Smooth muscle cell (in vitro differentiated cells): ENCODE results near the gene NAP1L1. TPM values are rescaled to one million over a fixed set of nuclear protein-coding genes. Genes with fewer than 3 reads are reported as not detected.

Experiments
- DNase-seq: peaks from one replicate; lab custom pipeline; 2025; ENCODE audit not compliant: unreplicated experiment; lab: John Stamatoyannopoulos, UW
- H2AFZ ChIP-seq: fragments of 200-600 bp; sonication (generic); 2 replicates; pipeline ENCODE4 v1.6.0; 2016; ENCODE audit warnings: antibody characterized with exemption, low read depth, mild to moderate bottlenecking
- H3F3A ChIP-seq: fragments of 200-600 bp; sonication (generic); 2 replicates; pipeline ENCODE4 v1.6.0; 2017; ENCODE audit warnings: antibody characterized with exemption, low read depth
- H3K27ac ChIP-seq: fragments of 200-600 bp; sonication (generic); 2 replicates; pipeline ENCODE4 v1.5.1; 2016; ENCODE audit warnings: low read depth, mild to moderate bottlenecking
- H3K27me3 ChIP-seq: fragments of 200-600 bp; sonication (generic); 2 replicates; pipeline ENCODE4 v1.6.1; 2016; ENCODE audit warnings: low read depth, mild to moderate bottlenecking
- H3K36me3 ChIP-seq: fragments of 200-600 bp; sonication (generic); 2 replicates; pipeline ENCODE4 v1.5.1; 2016; ENCODE audit warnings: low read depth
- H3K4me1 ChIP-seq: fragments of 200-600 bp; sonication (generic); 2 replicates; pipeline ENCODE4 v1.5.1; 2016; ENCODE audit warnings: low read depth
- H3K4me2 ChIP-seq: fragments of 200-600 bp; sonication (generic); 2 replicates; pipeline ENCODE4 v1.6.0; 2016; ENCODE audit warnings: mild to moderate bottlenecking
- H3K4me3 ChIP-seq: fragments of 200-600 bp; sonication (generic); 2 replicates; pipeline ENCODE4 v1.5.1; 2016; ENCODE audit warnings: mild to moderate bottlenecking
- H3K79me2 ChIP-seq: fragments of 200-600 bp; sonication (generic); 2 replicates; pipeline ENCODE4 v1.6.0; 2016; ENCODE audit warnings: low read depth, mild to moderate bottlenecking
- H3K9ac ChIP-seq: fragments of 200-600 bp; sonication (generic); 2 replicates; pipeline ENCODE4 v1.6.0; 2016; ENCODE audit warnings: low read depth
- H3K9me3 ChIP-seq: fragments of 200-600 bp; sonication (generic); replicated peaks from 2 replicates; pipeline ENCODE4 v1.5.1; 2016; ENCODE audit warnings: low read depth
- H4K20me1 ChIP-seq: fragments of 200-600 bp; sonication (generic); 2 replicates; pipeline ENCODE4 v1.6.0; 2016; ENCODE audit warnings: low read depth
- CTCF ChIP-seq: fragments of 200-600 bp; sonication (generic); IDR thresholded peaks from 2 replicates; pipeline ENCODE4 v1.5.1; 2017; ENCODE audit warnings: borderline replicate concordance, mild to moderate bottlenecking, antibody characterized with exemption; ENCODE audit not compliant: insufficient read depth, poor library complexity, severe bottlenecking
- WGBS: methylation state at CpG from one replicate; pipeline ENCODE4 v1.1.7; 2016; ENCODE audit warnings: low lambda C conversion rate; 5-methylcytosine and 5-hydroxymethylcytosine counted together
- polyA plus RNA-seq: library from polyadenylated mRNA; unstranded; fragments of >200 nt; fragmentation: Nextera tagmentation; extraction: Ambion mirVana; gene quantifications from 2 replicates; pipeline ENCODE4 v1.2.1, GENCODE V29; 2016
- total RNA-seq: library from RNA; depleted of rRNA; stranded (reverse); fragments of >200 nt; gene quantifications from 2 replicates; pipeline ENCODE4 v1.2.3, GENCODE V29; 2014

Gene NAP1L1
- total and polyA plus RNA-seq, 2 experiments from 2014 or later = 110 to 221 TPM

GRCh38 chr12:76030341-76031080, 54.0 kb downstream of the NAP1L1 start:
- Histone ChIP-seq H3K9ac (peak overlapping the region; percentile 98), H4K20me1 (peaks cover 32% of the 10 kb centered on the region), H3F3A (peaks cover 49% of the 10 kb centered on the region), H3K4me1 (peaks cover 19% of the 10 kb centered on the region), H3K36me3 (no peaks in the 10 kb centered on the region), H3K27ac (peak overlapping the region; percentile 98), H3K79me2 (peaks cover 42% of the 10 kb centered on the region), H3K4me3 (peak overlapping the region; percentile 92), H2AFZ (no peak overlapping the region), H3K9me3 (no peaks in the 10 kb centered on the region), H3K27me3 (no peaks in the 10 kb centered on the region), H3K4me2 (peak overlapping the region; percentile 92)
- WGBS = under 1% methylated on average over 33 of the region's 40 CpGs
- DNase-seq = no peak
- TF ChIP-seq CTCF = no peak

- peak overlapping the region; percentile 92 for H3K4me3 ChIP-seq
- H3K36me3 ChIP-seq = no peaks in the 10 kb centered on the region
- H3K27ac ChIP-seq = peak overlapping the region; percentile 98
- peak overlapping the region; percentile 98 for H3K9ac ChIP-seq
- H3K79me2 ChIP-seq = peaks cover 42% of the 10 kb centered on the region
- DNase-seq = no peak
- H3K4me1 ChIP-seq = peaks cover 19% of the 10 kb centered on the region
- H4K20me1 ChIP-seq = peaks cover 32% of the 10 kb centered on the region
- no peak for TF ChIP-seq CTCF
- no peak overlapping the region for H2AFZ ChIP-seq
- under 1% methylated on average over 13 of the region's 22 CpGs for WGBS
- peaks cover 49% of the 10 kb centered on the region for H3F3A ChIP-seq
- H3K27me3 ChIP-seq = no peaks in the 10 kb centered on the region
- H3K4me2 ChIP-seq = peak overlapping the region; percentile 92
- H3K9me3 ChIP-seq = no peaks in the 10 kb centered on the region
These were observed 54.5 kb downstream of the NAP1L1 start for GRCh38 chr12:76029982-76030340.

- Histone ChIP-seq H3K27me3 (no peaks in the 10 kb centered on the region), H3K79me2 (peaks cover 42% of the 10 kb centered on the region), H3K4me1 (peaks cover 18% of the 10 kb centered on the region), H2AFZ (no peak overlapping the region), H3K36me3 (no peaks in the 10 kb centered on the region), H3K4me2 (peak overlapping the region; percentile 92), H3K4me3 (peak overlapping the region; percentile 92), H3F3A (peaks cover 51% of the 10 kb centered on the region), H3K27ac (peak overlapping the region; percentile 98), H4K20me1 (peaks cover 32% of the 10 kb centered on the region), H3K9me3 (no peaks in the 10 kb centered on the region), H3K9ac (peak overlapping the region; percentile 98)
- WGBS = 19% methylated on average over 3 of the region's 3 CpGs
- TF ChIP-seq CTCF = no peak
- DNase-seq = no peak
These were observed 55.8 kb downstream of the NAP1L1 start for GRCh38 chr12:76028571-76029277.
